GM19023 (cell line): Measurements from ENCODE around the gene ENPP7.

Experiments
- ATAC-seq: cut with Tn5 transposase; IDR thresholded peaks from one replicate; pipeline ENCODE4 v1.9.1; 2021; ENCODE audit warnings: mild to moderate bottlenecking, moderate library complexity; ENCODE audit not compliant: unreplicated experiment

ENPP7 gene

GRCh38 chr17:79730769-79731483 lies at the start of gene ENPP7:
TSS of gene ENPP7 (plus strand) at chr17:79730943. CDS start at chr17:79731140, 197 bp downstream.
- ATAC-seq = no peak

DNA sequence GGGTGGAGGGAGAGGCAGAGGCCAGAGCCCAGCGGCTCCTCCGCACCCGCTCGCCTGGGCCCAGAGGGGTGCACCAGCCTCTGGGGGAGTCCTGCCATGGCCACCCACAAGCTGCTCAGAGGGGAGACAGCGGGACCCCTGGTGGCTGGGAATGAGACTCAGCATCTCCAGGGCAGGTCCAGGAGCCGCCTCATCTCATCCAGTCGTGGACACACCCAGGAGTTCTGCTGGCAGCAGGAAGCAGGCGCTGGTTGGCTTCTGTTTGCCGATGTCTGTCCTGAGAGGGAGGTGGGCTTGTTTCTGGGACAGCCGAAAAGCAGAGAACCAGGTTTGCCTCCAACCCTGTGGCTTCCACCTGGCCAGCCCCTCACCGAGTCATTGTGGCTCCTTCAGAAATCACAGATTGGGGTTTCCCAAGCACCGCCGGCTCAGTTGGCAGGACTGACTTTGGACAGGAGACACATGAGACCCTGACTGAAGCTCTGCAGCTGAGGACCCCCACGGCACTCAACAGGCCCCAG lies 49.6 kb upstream of the ENPP7 start:
- ATAC-seq = no peak

- no peak for ATAC-seq
Measured at GRCh38 chr17:79681628-79682261, 49.0 kb upstream of the ENPP7 start.

DNA sequence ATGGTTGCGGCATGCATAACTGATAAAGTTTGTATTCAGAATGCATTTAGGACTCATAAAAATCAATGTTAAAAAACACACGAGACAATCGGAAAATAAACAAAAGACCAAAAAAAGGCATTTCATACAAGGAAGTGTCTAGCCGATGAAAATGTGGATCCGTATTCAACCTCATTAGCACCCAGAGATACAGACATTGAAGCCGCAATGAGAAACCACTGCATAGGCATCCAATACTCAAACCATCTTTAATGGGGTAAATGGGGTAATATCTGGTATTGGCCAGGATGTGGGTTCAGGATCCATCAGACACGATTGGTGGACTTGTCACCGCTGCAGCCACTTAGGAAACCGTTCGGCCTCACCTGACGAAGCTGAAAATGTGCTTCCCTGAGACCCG lies 47.4 kb upstream of the ENPP7 start:
- no peak for ATAC-seq

DNA sequence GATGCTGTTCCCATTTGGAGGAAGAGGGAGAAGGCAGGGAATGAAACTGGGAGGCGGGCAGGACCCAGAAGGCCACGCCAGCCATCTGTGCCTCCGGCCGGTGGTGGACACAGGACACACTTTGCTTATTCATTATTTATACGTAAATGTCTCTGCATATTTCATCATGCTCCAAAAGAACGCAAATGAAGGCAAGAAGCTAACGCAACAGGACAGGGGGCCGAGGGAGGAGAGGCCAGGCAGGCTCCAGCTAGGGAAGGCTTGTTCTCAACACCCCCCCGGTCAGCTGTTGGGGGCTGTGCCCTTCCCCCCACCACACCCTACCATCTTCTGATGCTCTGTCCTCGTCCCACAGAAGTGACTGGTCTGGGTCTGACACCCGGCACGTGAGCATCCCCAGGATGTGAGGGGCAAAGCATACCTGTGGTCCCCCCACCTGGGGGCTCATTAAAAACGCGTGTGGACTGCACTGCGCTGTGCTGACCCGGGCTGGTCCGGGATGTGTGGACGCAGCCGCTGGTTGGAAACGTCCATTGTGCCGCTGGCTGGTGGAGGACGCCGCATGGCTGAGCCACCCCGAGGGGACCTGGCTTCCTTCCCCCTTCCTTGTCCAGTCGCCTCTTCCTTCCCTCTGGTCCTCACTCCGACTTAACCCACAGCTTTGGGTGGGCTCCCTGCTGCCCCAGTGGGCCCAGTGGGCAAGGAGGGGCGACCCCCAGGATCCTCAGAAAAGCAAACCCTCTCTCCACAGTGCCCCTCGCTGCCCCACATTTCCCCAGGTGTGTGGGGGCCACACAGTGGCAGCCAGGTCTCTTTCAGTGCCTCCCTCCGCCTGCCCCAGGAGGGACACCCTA lies 46.4 kb upstream of the ENPP7 start:
- ATAC-seq = no peak

- no peak for ATAC-seq
Measured at GRCh38 chr17:79685121-79685520, 45.6 kb upstream of the ENPP7 start.

- no peak for ATAC-seq
Measured at GRCh38 chr17:79686476-79686875, 44.3 kb upstream of the ENPP7 start.

DNA sequence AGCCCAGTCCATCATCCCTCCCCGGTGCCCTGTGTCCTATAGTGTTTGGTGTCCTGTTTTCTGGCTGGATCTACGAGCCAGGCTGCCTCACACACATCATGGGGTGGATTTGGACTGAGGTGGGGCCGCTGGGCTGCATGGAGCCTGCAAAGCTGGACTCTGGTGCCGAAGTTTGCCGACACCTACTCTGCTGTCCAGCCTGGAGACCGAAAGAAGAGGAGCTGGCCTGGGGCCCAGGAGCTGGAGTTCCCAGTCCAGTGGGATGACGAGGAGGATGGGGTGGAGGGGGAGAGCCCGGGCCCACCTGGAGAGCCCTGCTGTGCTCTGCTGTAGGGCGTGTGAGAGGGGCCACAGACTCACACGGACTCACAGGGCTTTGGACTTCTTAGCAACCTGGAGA lies 40.3 kb upstream of the ENPP7 start:
- no peak for ATAC-seq

GRCh38 chr17:79690988-79691836 lies 39.5 kb upstream of the ENPP7 start:
- no peak for ATAC-seq

DNA sequence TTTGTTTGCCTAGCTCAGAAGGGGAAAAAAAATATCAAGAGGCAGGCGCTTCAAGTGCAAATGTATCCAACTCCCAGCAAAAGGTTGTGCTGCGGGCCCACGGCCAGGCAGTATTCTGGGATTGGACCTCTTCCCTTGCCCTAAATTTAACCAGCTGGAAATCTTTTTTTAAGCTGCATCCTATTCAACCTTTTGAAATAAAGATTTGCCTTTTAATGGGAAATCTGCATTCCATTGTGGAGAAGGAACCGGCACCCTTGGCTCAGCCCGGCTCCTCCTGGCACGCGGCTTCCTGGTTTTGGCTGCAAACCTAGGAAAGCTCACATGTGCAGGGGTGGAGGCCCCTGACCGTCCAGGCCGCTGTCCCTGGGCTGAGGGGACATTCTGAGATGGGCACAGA lies 38.8 kb upstream of the ENPP7 start:
- ATAC-seq = no peak

- no peak for ATAC-seq
Measured at GRCh38 chr17:79693419-79693818, 37.3 kb upstream of the ENPP7 start.

GRCh38 chr17:79695293-79695790 lies 35.4 kb upstream of the ENPP7 start:
- ATAC-seq = no peak

DNA sequence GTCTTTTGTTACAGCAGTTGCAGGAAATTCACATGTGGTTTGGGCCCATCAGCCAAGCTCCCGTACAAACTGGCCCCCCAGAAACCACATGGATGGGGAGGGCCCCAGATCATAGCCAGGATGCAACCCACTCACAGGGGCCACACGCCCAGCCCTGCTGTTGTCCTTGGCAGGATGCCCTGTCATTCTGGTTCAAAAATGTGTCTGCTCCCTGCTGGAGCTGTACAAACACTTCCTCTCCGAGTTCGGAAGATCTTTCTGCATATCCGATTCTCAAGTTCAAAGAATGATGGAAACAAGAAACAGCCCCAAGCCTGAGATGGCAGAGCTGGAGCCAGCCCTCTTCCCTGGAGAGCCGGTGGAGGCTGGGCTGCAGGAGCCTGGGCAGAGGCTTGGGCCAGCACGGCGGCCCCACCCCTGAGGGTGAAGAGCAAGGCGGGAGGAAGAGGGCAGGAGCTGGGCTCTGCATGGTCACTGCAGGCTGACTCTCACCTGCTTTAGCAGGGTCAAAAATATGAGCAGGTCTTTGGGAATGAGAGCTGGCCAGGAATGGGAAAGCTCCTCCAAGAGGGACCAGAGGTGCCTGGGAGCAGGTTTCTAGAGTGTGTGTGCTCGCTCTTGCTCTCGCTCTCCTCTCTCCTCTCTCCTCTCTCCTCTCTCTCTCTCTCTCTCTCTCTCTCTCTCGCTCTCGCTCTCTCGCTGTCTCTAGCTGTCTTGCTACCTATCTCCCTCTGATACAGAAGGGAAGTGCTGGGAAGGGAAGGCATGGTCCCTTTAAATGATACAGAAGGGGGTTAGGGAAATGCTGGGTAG lies 34.7 kb upstream of the ENPP7 start:
- no peak for ATAC-seq

- ATAC-seq = no peak
Measured at GRCh38 chr17:79696610-79696982, 34.1 kb upstream of the ENPP7 start.

- no peak for ATAC-seq
Measured at GRCh38 chr17:79698146-79698846, 32.4 kb upstream of the ENPP7 start.

GRCh38 chr17:79699386-79700036 lies 31.2 kb upstream of the ENPP7 start:
- ATAC-seq = no peak

DNA sequence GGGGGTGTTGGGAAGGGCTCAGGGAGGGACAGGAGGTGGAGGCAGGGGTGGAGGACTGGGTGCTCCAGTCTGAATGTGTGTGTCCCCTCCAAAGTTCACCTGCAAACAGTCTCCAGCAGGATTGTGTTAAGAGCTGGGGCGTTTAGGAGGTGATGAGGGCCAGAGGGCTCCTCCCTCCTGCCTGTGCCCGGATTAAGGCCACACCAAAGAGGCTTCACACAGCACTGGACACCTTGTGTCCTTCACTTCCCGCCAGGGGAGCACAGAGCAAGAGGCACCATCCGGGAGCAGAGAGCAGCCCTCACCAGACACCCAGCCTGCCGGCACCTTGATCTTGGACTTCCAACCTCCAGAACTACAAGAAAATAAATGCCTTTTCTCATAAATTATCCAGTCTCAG lies 30.2 kb upstream of the ENPP7 start:
- ATAC-seq = no peak

GRCh38 chr17:79702034-79702433 lies 28.7 kb upstream of the ENPP7 start:
- ATAC-seq = no peak
